Thymus (tissue), 11 donors: ENCODE results near the gene CXCL1. TPM values are rescaled to one million over a fixed set of nuclear protein-coding genes. Genes with fewer than 3 reads are reported as not detected.
"Not testable (repeated sequence)": the region's sequence is repeated elsewhere in the genome, so short reads cannot be mapped to it uniquely, and the experiment has no call there.

Source experiments
- DNase-seq, 9 donors: peaks; one replicate each; pipeline ENCODE4 v3.0.0-alpha.2; 2013; ENCODE audit warnings: low spot score in 9 of 9, low read depth in 6 of 9, missing footprints in 1 of 9
- H3K27ac ChIP-seq, 2 donors: one replicate each; pipeline ENCODE4 v1.5.1; 2013; ENCODE audit warnings: control low read depth in 1 of 2, low read depth in 1 of 2, low read length in 1 of 2, mild to moderate bottlenecking in 1 of 2, moderate library complexity in 1 of 2
- H3K27me3 ChIP-seq, 2 donors: one replicate each; pipeline ENCODE4 v1.5.1; 2013; ENCODE audit warnings: low read length in 1 of 2; ENCODE audit not compliant: control insufficient read depth in 2 of 2, insufficient read depth in 1 of 2
- H3K36me3 ChIP-seq, 2 donors: one replicate each; pipeline ENCODE4 v1.5.1; 2013; ENCODE audit warnings: low read length in 1 of 2, mild to moderate bottlenecking in 1 of 2, moderate library complexity in 1 of 2; ENCODE audit not compliant: control insufficient read depth in 2 of 2, insufficient read depth in 2 of 2
- H3K4me1 ChIP-seq, 2 donors: one replicate each; pipeline ENCODE4 v1.5.1; 2013; ENCODE audit warnings: low read length in 2 of 2; ENCODE audit not compliant: control insufficient read depth in 2 of 2, insufficient read depth in 2 of 2
- H3K4me3 ChIP-seq, 2 donors: one replicate each; pipeline ENCODE4 v1.5.1; 2013; ENCODE audit warnings: low read length in 2 of 2, control low read depth in 1 of 2, mild to moderate bottlenecking in 1 of 2
- H3K9me3 ChIP-seq, 2 donors: one replicate each; pipeline ENCODE4 v1.5.1; 2013; ENCODE audit warnings: low read length in 1 of 2, mild to moderate bottlenecking in 1 of 2; ENCODE audit not compliant: control insufficient read depth in 2 of 2, insufficient read depth in 1 of 2
- WGBS: extraction: QIAGEN DNeasy Blood & Tissue Kit; methylation state at CpG from one replicate; pipeline ENCODE4 v1.1.7; 2013; 5-methylcytosine and 5-hydroxymethylcytosine counted together
- polyA plus RNA-seq: library from polyadenylated mRNA; stranded (reverse); fragments of 200-250 nt; gene quantifications from one replicate; pipeline ENCODE4 v1.2.3, GENCODE V29; 2013
- total RNA-seq: library from RNA; stranded (reverse); fragments of 120-200 nt; gene quantifications from one replicate; pipeline ENCODE4 v1.2.4, GENCODE V29; 2013
- donor health status: healthy.

Gene CXCL1
- total and polyA plus RNA-seq, 2 donors, result 0.57 to 37.7 TPM

- H3K4me1 ChIP-seq, result no peaks in the 10 kb centered on the region
- DNase-seq, result no peak
- H3K27me3 ChIP-seq, result no peaks in the 10 kb centered on the region
- no peaks in the 10 kb centered on the region for H3K9me3 ChIP-seq
- H3K27ac ChIP-seq, result no peak overlapping the region
- H3K36me3 ChIP-seq, result no peaks in the 10 kb centered on the region
- H3K4me3 ChIP-seq, result no peak overlapping the region
- 98% methylated on average over 1 of the region's 1 CpG for WGBS
Observed at GRCh38 chr4:73891739-73892405, 22.7 kb downstream of the CXCL1 start.

GRCh38 chr4:73892966-73893365 is 23.8 kb downstream of the CXCL1 start:
- H3K27ac ChIP-seq, result no peak overlapping the region
- H3K4me1 ChIP-seq, result no peaks in the 10 kb centered on the region
- H3K36me3 ChIP-seq, result no peaks in the 10 kb centered on the region
- H3K9me3 ChIP-seq, result no peaks in the 10 kb centered on the region
- no peaks in the 10 kb centered on the region for H3K27me3 ChIP-seq
- 79% methylated on average over 3 of the region's 3 CpGs for WGBS
- DNase-seq, result no peak
- H3K4me3 ChIP-seq, result no peak overlapping the region

GRCh38 chr4:73894001-73894400 is 24.8 kb downstream of the CXCL1 start:
- no peak for DNase-seq
- Histone ChIP-seq H3K27me3 (no peaks in the 10 kb centered on the region), H3K36me3 (no peaks in the 10 kb centered on the region), H3K9me3 (no peaks in the 10 kb centered on the region), H3K4me3 (no peak overlapping the region), H3K27ac (no peak overlapping the region), H3K4me1 (no peaks in the 10 kb centered on the region)
- 70% methylated on average over 2 of the region's 2 CpGs for WGBS

GRCh38 chr4:73895201-73896175 is 26.3 kb downstream of the CXCL1 start:
- Histone ChIP-seq H3K9me3 (no peaks in the 10 kb centered on the region), H3K36me3 (no peaks in the 10 kb centered on the region), H3K27ac (no peak overlapping the region), H3K4me3 (no peak overlapping the region), H3K4me1 (no peaks in the 10 kb centered on the region), H3K27me3 (no peaks in the 10 kb centered on the region)
- 88% methylated on average over 9 of the region's 9 CpGs for WGBS
- DNase-seq, result no peak

GRCh38 chr4:73896416-73896815 is 27.2 kb downstream of the CXCL1 start:
- Histone ChIP-seq H3K9me3 (no peaks in the 10 kb centered on the region), H3K27ac (no peak overlapping the region), H3K27me3 (no peaks in the 10 kb centered on the region), H3K4me1 (no peaks in the 10 kb centered on the region), H3K36me3 (no peaks in the 10 kb centered on the region), H3K4me3 (no peak overlapping the region)
- no peak for DNase-seq
- 95% methylated on average over 2 of the region's 2 CpGs for WGBS

GRCh38 chr4:73897380-73898136 is 28.4 kb downstream of the CXCL1 start:
- H3K27me3 ChIP-seq, result no peaks in the 10 kb centered on the region
- WGBS, result 81% methylated on average over 4 of the region's 4 CpGs
- no peak overlapping the region for H3K27ac ChIP-seq
- no peaks in the 10 kb centered on the region for H3K9me3 ChIP-seq
- no peak for DNase-seq
- H3K4me1 ChIP-seq, result no peaks in the 10 kb centered on the region
- H3K36me3 ChIP-seq, result no peaks in the 10 kb centered on the region
- H3K4me3 ChIP-seq, result no peak overlapping the region

GRCh38 chr4:73899338-73899737 is 30.1 kb downstream of the CXCL1 start:
- not testable (repeated sequence) for H3K4me1 ChIP-seq, DNase-seq, H3K27me3 ChIP-seq, H3K9me3 ChIP-seq, H3K4me3 ChIP-seq, H3K36me3 ChIP-seq, H3K27ac ChIP-seq
- 96% methylated on average over 3 of the region's 3 CpGs for WGBS

GRCh38 chr4:73901031-73901430 is 31.8 kb downstream of the CXCL1 start:
- Histone ChIP-seq H3K4me3 (no peak overlapping the region), H3K4me1 (no peaks in the 10 kb centered on the region), H3K27me3 (no peaks in the 10 kb centered on the region), H3K9me3 (no peaks in the 10 kb centered on the region), H3K36me3 (no peaks in the 10 kb centered on the region), H3K27ac (no peak overlapping the region)
- WGBS, result 96% methylated on average over 5 of the region's 5 CpGs
- DNase-seq, result no peak
